NCI-H345 (cell line): ENCODE results near the gene TMTC3.

Source experiments
- DNase-seq: peaks from one replicate; lab custom pipeline; 2025; lab: John Stamatoyannopoulos, UW

Gene TMTC3

DNA sequence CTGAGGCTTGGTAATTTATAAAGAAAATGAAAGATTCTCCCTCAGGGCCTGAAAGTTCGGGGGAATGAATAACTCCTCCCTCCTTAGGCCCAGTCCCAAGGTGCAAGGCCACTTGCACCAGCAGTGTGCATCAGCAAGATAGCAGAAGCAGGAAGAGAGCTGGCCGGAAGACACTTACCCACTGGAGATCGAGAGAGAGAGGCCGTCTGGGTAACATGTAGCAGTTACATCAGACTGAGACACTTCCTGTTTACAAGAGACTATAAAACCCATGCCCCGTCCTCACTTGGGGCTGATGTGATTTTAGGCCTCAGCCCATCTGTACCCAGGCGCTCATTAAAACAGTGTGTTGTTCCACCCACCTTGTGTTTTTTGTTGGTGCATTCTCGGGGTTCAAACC, 85.2 kb downstream of the TMTC3 start:
- no peak for DNase-seq

- DNase-seq: no peak
Observed at GRCh38 chr12:88227871-88228270, 85.8 kb downstream of the TMTC3 start.

DNA sequence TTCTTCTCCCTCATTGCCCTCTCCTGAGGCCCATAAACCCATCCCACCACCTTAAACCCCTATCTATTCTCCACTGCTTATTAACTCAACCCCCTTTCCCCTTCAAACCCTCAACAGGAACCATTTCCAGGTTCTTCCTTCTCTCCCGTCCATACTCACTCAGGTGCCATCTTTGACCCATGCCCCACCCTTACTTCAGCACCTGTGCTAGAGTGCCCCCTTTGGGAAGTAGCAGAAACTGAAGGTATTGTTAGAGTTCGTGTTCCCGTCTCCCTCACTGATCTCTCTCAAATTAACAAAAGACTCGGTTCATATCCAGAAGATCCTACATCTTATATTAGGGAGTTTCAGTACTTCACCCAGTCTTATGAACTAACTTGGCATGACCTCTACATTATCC, 86.6 kb downstream of the TMTC3 start:
- no peak for DNase-seq

GRCh38 chr12:88230271-88230670, 88.2 kb downstream of the TMTC3 start:
- no peak for DNase-seq

DNA sequence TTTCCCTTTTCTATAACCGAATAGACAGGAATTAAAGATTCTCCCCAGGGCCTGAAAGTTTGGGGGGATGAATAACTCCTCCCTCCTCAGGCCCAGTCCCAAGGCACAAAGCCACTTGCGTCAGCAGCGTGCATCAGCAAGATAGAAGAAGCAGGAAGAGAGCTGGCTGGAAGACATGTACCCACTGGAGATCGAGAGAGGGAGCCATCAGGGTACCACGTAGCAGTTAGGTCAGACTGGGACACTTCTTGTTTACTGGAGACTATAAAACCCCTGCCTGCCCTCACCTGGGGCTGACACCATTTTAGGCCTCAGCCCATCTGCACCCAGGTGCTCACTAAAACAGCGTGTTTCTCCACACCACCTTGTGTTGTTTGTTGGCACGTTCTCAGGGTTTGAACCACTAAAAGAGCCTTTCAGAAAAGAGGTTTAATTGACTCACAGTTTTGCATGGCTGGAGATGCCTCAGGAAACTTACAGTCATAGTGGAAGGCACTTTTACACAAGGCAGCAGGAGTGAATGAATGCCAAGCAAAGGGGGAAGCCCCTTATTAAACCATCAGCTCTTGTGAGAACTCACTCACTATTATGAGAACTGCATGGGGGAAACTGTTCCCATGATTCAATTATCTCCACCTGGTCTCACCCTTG, 93.2 kb downstream of the TMTC3 start:
- DNase-seq: no peak

- no peak for DNase-seq
Observed at GRCh38 chr12:88237954-88238353, 95.8 kb downstream of the TMTC3 start.

GRCh38 chr12:88238406-88238805, 96.3 kb downstream of the TMTC3 start:
- no peak for DNase-seq

- DNase-seq: no peak
Observed at GRCh38 chr12:88241862-88242570, 99.9 kb downstream of the TMTC3 start.

DNA sequence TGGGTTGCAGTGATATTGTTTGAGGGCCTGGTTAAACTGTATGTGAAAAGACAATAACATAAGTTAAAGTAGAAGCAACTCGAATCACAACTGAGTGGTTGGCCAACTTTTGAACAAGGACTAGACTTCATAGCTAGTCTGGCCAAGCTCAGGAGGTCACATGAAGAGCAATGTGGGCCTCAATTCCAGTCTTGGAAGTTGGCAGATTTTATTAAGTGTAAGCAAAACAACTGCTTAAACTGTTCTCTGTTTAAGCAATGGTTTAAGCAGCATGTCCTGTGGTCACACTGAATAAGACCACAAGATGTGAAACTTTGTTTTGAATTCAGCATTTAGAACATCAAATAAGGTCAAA, 100.4 kb downstream of the TMTC3 start:
- no peak for DNase-seq

GRCh38 chr12:88242939-88243338, 100.8 kb downstream of the TMTC3 start:
- no peak for DNase-seq

DNA sequence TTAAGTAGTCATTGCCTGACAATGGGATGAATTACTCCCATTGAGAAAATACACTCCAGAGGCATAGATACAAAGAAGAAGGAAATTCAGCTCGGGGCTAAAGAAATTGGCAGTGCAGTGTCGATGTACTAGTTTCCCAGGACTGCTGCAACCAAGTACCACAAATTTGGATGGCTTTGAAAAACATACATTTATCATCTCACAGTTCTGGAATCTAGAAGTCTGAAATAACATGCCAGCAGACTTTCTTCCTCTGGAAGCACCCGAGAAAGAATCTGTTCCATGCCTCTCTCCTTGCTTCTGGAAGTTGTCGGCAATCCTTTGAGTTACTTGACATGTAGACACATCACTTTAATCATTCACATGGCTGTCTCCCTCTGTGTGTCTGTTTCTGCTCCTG, 101.9 kb downstream of the TMTC3 start:
- no peak for DNase-seq

DNA sequence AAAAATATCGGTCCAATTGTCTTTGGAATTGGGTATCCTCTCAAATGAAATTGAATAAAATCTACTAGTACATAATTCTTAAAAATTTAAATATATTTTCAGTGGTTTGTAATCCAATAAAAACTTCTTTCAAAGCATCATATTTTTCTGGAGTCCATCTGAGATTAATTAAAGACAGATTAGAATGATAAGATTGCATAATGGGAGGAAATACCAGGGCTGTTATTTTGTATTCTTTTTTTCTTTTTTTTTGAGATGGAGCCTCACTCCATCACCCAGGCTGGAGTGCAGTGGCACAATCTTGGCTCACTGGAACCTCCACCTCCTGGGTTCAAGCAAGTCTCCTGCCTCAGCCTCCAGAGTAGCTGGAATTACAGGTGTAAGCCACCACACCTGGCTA, 103.8 kb downstream of the TMTC3 start:
- DNase-seq: no peak

GRCh38 chr12:88247241-88247643, 105.1 kb downstream of the TMTC3 start:
- no peak for DNase-seq

DNA sequence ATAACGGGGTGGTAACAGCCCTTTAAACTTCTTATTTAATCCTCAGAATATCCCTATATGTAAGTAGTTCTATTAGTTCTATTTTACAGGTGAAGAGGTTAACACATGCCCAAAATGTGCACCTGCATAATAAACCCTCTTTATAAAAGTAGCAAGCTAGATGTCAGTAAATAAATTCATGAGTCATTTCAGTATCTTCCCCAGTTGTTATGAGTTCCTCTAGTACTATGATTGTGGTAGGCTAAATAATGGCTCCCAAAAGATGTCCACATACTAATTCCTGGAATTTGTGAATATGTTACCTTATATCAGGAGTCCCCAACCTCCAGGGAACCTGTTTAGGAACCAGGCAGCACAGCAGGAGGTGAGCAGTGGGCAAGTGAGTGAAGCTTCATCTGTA, 106.5 kb downstream of the TMTC3 start:
- no peak for DNase-seq
